GM12878 (cell line): ENCODE data around the gene SNX30. TPM values are rescaled to one million over a fixed set of nuclear protein-coding genes. Genes with fewer than 3 reads are reported as not detected.

Source experiments
- ATAC-seq: fragments of 200-7000 bp; cut with Tn5 transposase; 3 replicates; pipeline ENCODE4 v1.9.1; 2020; ENCODE audit warnings: mild to moderate bottlenecking, moderate library complexity
- BruUV-seq: library from RNA; stranded (reverse); fragments of 400-500 nt; replicated peaks from 2 replicates; lab custom pipeline; 2021; lab: Mats Ljungman, UMichigan
- CTCF ChIA-PET: fragments of 300-600 bp; sonication (Branson Sonifier 250); formaldehyde crosslinking; extraction: SDS; loops from one replicate; lab custom pipeline; 2021; ENCODE audit warnings: inconsistent platforms; lab: Yijun Ruan, JAX
- POLR2A ChIA-PET: fragments of 350-600 bp; formaldehyde crosslinking; extraction: SDS; loops from one replicate; lab custom pipeline; 2021; ENCODE audit warnings: inconsistent platforms; lab: Charles Lee
- RAD21 ChIA-PET: fragments of 300-600 bp; sonication (Branson Sonifier 250); formaldehyde crosslinking; loops from one replicate; lab custom pipeline; 2023; ENCODE audit warnings: antibody characterized with exemption; ENCODE audit not compliant: unreplicated experiment; lab: Charles Lee
- SMC1A ChIA-PET: fragments of 300-600 bp; sonication (Branson Sonifier 250); formaldehyde crosslinking; loops from one replicate; lab custom pipeline; 2023; ENCODE audit not compliant: unreplicated experiment, uncharacterized antibody; lab: Charles Lee
- DNase-seq: peaks from one replicate; pipeline ENCODE4 v3.0.0-alpha.2; 2011; ENCODE audit warnings: low read depth, low spot score
- FAIRE-seq: peaks from 3 replicates; lab custom pipeline; 2011; peaks lifted over from hg19 to GRCh38; lab: Jason Lieb, UNC
- H2AFZ ChIP-seq: 2 replicates; pipeline ENCODE4 v1.6.0; 2011; ENCODE audit warnings: low read depth, low read length, control low read depth; ENCODE audit not compliant: control insufficient read depth
- H3K27ac ChIP-seq: 2 replicates; pipeline ENCODE4 v1.5.1; 2011; ENCODE audit warnings: control low read depth; ENCODE audit not compliant: control insufficient read depth, insufficient read depth
- H3K27me3 ChIP-seq, 2 experiments: replicated peaks in 1 of 2; 2 replicates each; pipeline versions ENCODE4 v1.6.0 to v1.6.1; 2011; ENCODE audit warnings: low read length in 1 of 2; ENCODE audit not compliant: control insufficient read depth in 2 of 2, insufficient read depth in 2 of 2
- H3K36me3 ChIP-seq, 2 experiments: 2 replicates each; pipeline ENCODE4 v1.5.1; 2011; ENCODE audit warnings: low read length in 1 of 2; ENCODE audit not compliant: control insufficient read depth in 2 of 2, insufficient read depth in 2 of 2
- H3K4me1 ChIP-seq: 2 replicates; pipeline ENCODE4 v1.6.1; 2011; ENCODE audit warnings: mild to moderate bottlenecking, low read length, moderate library complexity, mixed read lengths; ENCODE audit not compliant: control insufficient read depth, insufficient read depth
- H3K4me2 ChIP-seq: 2 replicates; pipeline ENCODE4 v1.6.0; 2011; ENCODE audit warnings: control low read depth; ENCODE audit not compliant: control insufficient read depth, insufficient read depth
- H3K4me3 ChIP-seq: fragments of 200-600 bp; sonication (generic); 2 replicates; pipeline ENCODE4 v1.5.1; 2016
- H3K79me2 ChIP-seq: 2 replicates; pipeline ENCODE4 v1.6.0; 2011; ENCODE audit warnings: low read length; ENCODE audit not compliant: control insufficient read depth, insufficient read depth
- H3K9ac ChIP-seq: 2 replicates; pipeline ENCODE4 v1.8.0; 2011; ENCODE audit warnings: low read length, control low read depth, mixed read lengths; ENCODE audit not compliant: control insufficient read depth, insufficient read depth
- H3K9me3 ChIP-seq: replicated peaks from 3 replicates; pipeline ENCODE4 v1.5.1; 2011; ENCODE audit warnings: mild to moderate bottlenecking, low read length; ENCODE audit not compliant: control insufficient read depth, insufficient read depth
- H4K20me1 ChIP-seq: 2 replicates; pipeline ENCODE4 v1.6.0; 2011; ENCODE audit not compliant: control insufficient read depth, insufficient read depth
- RUNX3 ChIP-seq: IDR thresholded peaks from 2 replicates; pipeline ENCODE4 v1.6.1; 2012; ENCODE audit warnings: low read length, inconsistent platforms
- ZNF207 ChIP-seq: fragments of 450-650 bp; IDR thresholded peaks from 2 replicates; pipeline ENCODE4 v1.6.1; 2014; ENCODE audit warnings: antibody characterized with exemption, mild to moderate bottlenecking, borderline replicate concordance
- WGBS: methylation state at CpG from one replicate; pipeline ENCODE4 v1.1.6; 2016; ENCODE audit warnings: low lambda C conversion rate; ENCODE audit not compliant: insufficient replicate concordance, insufficient coverage; ENCODE audit errors: missing lambda C conversion rate; 5-methylcytosine and 5-hydroxymethylcytosine counted together
- in situ Hi-C: fragments of 300-500 bp; cut with MboI; formaldehyde crosslinking; loops from 9 replicates; pipeline ENCODE4 v1.14.3; 2018; ENCODE audit warnings: mixed read lengths
- intact Hi-C: fragments of 100-400 bp; cut with micrococcal nuclease; formaldehyde crosslinking; loops from one replicate; pipeline ENCODE4 v1.14.2; 2022; ENCODE audit not compliant: unreplicated experiment
- polyA plus RNA-seq, 11 experiments: library from polyadenylated mRNA; depleted of rRNA in 4 of 11; unstranded in 6 of 11; stranded (reverse) in 5 of 11; fragments of >200 nt; fragmentation: Nextera tagmentation in 4 of 11; fragmentation: Illumina TruSeq in 1 of 11; extraction: Ambion mirVana in 4 of 11; extraction: Trizol in 1 of 11; gene quantifications; 1 replicate in 1 of 11; 2 replicates in 10 of 11; pipeline versions ENCODE4 v1.2.1 to v1.2.3, GENCODE V29; 2011 to 2016; ENCODE audit warnings: inconsistent platforms in 2 of 11, missing spikeins in 2 of 11, low read depth in 1 of 11
- total RNA-seq, 4 experiments: library from RNA; depleted of rRNA in 3 of 4; stranded (reverse); fragments of >200 nt in 3 of 4; fragmentation: Illumina TruSeq in 1 of 4; extraction: Trizol in 1 of 4; gene quantifications; 2 replicates each; pipeline versions ENCODE4 v1.2.1 to v1.2.3, GENCODE V29; 2013 to 2021
- TF ChIP-seq, protein P1 (sequence below): fragments of 450-650 bp; IDR thresholded peaks from 2 replicates; pipeline ENCODE4 v1.6.1; 2016; ENCODE audit warnings: mild to moderate bottlenecking

SNX30 gene
- total and polyA plus RNA-seq, 10 of the 15 experiments (the other 5 are each of a cell fraction or from before 2014, with no cell fraction given) = 0.53 to 4.0 (median 1.5) TPM

DNA sequence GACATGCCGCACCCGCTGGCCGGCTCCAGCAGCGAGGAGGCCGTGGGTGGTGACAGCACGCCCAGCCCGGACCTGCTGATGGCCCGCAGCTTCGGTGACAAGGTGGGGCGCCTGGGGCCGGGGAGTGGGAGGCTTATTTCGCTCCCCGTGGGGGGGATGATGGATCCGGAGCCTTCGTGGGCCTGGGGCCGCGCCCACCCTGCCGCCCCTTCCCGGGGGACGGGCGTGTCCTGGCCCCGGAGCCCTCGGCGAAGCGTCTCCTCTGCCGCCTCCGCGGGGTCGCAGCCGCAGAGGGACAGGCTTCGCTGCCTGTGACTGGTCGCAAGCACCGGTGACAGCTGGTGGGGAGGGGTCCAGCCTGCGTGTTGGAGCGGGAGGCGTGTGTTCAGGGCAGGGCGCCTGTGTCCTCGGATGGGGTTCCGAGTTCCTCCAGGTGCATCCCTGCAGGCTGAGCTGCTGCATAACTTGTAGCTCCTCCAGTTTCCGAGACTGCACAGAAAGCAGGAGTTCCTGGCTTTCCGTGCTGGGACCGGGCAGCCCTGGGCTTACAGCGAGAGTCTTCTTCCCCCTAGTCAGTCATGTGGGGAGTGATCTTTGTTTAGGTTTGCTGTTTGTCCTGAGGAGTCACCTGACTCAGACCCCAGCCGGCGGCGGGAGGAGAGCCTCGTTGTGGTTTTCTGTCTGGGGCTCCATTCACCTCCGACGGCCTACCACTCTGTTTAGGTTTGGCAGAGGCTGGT, 666 bp downstream of the SNX30 start (continued):
- TF ChIP-seq, protein P1, sequence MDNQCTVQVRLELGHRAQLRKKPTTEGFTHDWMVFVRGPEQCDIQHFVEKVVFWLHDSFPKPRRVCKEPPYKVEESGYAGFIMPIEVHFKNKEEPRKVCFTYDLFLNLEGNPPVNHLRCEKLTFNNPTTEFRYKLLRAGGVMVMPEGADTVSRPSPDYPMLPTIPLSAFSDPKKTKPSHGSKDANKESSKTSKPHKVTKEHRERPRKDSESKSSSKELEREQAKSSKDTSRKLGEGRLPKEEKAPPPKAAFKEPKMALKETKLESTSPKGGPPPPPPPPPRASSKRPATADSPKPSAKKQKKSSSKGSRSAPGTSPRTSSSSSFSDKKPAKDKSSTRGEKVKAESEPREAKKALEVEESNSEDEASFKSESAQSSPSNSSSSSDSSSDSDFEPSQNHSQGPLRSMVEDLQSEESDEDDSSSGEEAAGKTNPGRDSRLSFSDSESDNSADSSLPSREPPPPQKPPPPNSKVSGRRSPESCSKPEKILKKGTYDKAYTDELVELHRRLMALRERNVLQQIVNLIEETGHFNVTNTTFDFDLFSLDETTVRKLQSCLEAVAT = no peak

GRCh38 chr9:112752334-112753125, 2.0 kb downstream of the SNX30 start:
- ChIA-PET RAD21 (no interaction called here), POLR2A (no interaction called here), SMC1A (no interaction called here), CTCF (no interaction called here)
- ATAC-seq = no peak
- TF ChIP-seq RUNX3 (no peak), ZNF207 (no peak)
- Histone ChIP-seq H3K4me2 (0 out of 2 replicates have a peak overlapping the region, but pooled peaks have one; percentile 99), H3K79me2 (no peaks in the 10 kb centered on the region), H3K27ac (no peak overlapping the region), H2AFZ (no peak overlapping the region), H3K36me3 (no peaks in the 10 kb centered on the region), H4K20me1 (peaks cover 5% of the 10 kb centered on the region), H3K9ac (no peak overlapping the region), H3K4me1 (peaks cover 26% of the 10 kb centered on the region), H3K9me3 (no peaks in the 10 kb centered on the region), H3K27me3 (peaks cover 0 to 2% of the 10 kb centered on the region in 2 experiments; a peak in 1 of 4 replicates), H3K4me3 (no peak overlapping the region)
- DNase-seq = no peak
- FAIRE-seq = no peak
- 68% methylated on average over 6 of the region's 6 CpGs for WGBS
- in situ Hi-C loops (no loop called here), intact Hi-C loops (no loop called here)
- no TSS peak for BruUV-seq
